Endothelial cell of umbilical vein (primary cell): ENCODE data around the gene ASZ1. TPM values are rescaled to one million over a fixed set of nuclear protein-coding genes. Genes with fewer than 3 reads are reported as not detected.

Experiments
- BruUV-seq: library from RNA; stranded (reverse); fragments of 400-500 nt; replicated peaks from 2 replicates; lab custom pipeline; 2021; lab: Mats Ljungman, UMichigan
- CTCF ChIA-PET: fragments of 300-600, 350-600 bp; sonication (Branson Sonifier 250); formaldehyde crosslinking; loops from one replicate; lab custom pipeline; 2021; ENCODE audit warnings: antibody characterized with exemption, inconsistent platforms; lab: Charles Lee
- POLR2A ChIA-PET: fragments of 300-600, 350-600 bp; sonication (Branson Sonifier 250); formaldehyde crosslinking; loops from one replicate; lab custom pipeline; 2021; ENCODE audit warnings: antibody characterized with exemption, inconsistent platforms; lab: Charles Lee
- DNase-seq: peaks from one replicate; pipeline ENCODE4 v3.0.0-alpha.2; 2011; ENCODE audit warnings: low read depth, low spot score
- FAIRE-seq: peaks from 2 replicates; lab custom pipeline; 2011; peaks lifted over from hg19 to GRCh38; lab: Jason Lieb, UNC
- H2AFZ ChIP-seq: 2 replicates; pipeline ENCODE4 v1.6.0; 2012; ENCODE audit warnings: low read depth, low read length, control low read depth, inconsistent platforms
- H3K27ac ChIP-seq: 2 replicates; pipeline ENCODE4 v1.5.1; 2011; ENCODE audit warnings: low read depth, mild to moderate bottlenecking, control low read depth, low read length, moderate library complexity; ENCODE audit not compliant: insufficient read depth
- H3K27me3 ChIP-seq, 2 experiments: 2 replicates each; pipeline versions ENCODE4 v1.6.0 to v1.6.1; 2011; ENCODE audit warnings: low read length in 2 of 2, mixed read lengths in 1 of 2; ENCODE audit not compliant: control insufficient read depth in 2 of 2, insufficient read depth in 2 of 2
- H3K36me3 ChIP-seq, 2 experiments: 2 replicates in 1 of 2; 3 replicates in 1 of 2; pipeline ENCODE4 v1.5.1; 2011; ENCODE audit warnings: low read length in 2 of 2, mild to moderate bottlenecking in 1 of 2, moderate library complexity in 1 of 2; ENCODE audit not compliant: control insufficient read depth in 2 of 2, insufficient read depth in 2 of 2; ENCODE audit errors: extremely low read depth in 1 of 2
- H3K4me1 ChIP-seq: 3 replicates; pipeline ENCODE4 v1.5.1; 2011; ENCODE audit warnings: mild to moderate bottlenecking, low read length; ENCODE audit not compliant: control insufficient read depth, insufficient read depth; ENCODE audit errors: extremely low read depth
- H3K4me2 ChIP-seq: 2 replicates; pipeline ENCODE4 v1.6.1; 2011; ENCODE audit warnings: low read length, control low read depth, mixed read lengths; ENCODE audit not compliant: insufficient read depth
- H3K4me3 ChIP-seq, 3 experiments: fragments of 200-600 bp in 1 of 3; sonication (generic), shearing (Covaris generic) in 1 of 3; replicated peaks in 1 of 3; 2 replicates each; pipeline ENCODE4 v1.5.1; 2011 to 2016; ENCODE audit warnings: control low read depth in 3 of 3, low read length in 3 of 3, mild to moderate bottlenecking in 2 of 3, inconsistent platforms in 1 of 3, low read depth in 1 of 3, moderate library complexity in 1 of 3; ENCODE audit not compliant: insufficient read depth in 1 of 3
- H3K79me2 ChIP-seq: 2 replicates; pipeline ENCODE4 v1.6.0; 2012; ENCODE audit warnings: low read length, inconsistent platforms; ENCODE audit not compliant: control insufficient read depth, insufficient read depth
- H3K9ac ChIP-seq: replicated peaks from 2 replicates; pipeline ENCODE3; 2011; ENCODE audit warnings: low read length, control low read depth; ENCODE audit not compliant: insufficient read depth; ENCODE audit errors: extremely low read depth
- H3K9me1 ChIP-seq: replicated peaks from 3 replicates; pipeline ENCODE4 v1.6.0; 2011; ENCODE audit warnings: mild to moderate bottlenecking, low read length; ENCODE audit not compliant: control insufficient read depth, insufficient read depth; ENCODE audit errors: extremely low read depth
- H3K9me3 ChIP-seq: replicated peaks from 2 replicates; pipeline ENCODE4 v1.5.1; 2012; ENCODE audit warnings: low read length, inconsistent platforms; ENCODE audit not compliant: control insufficient read depth, insufficient read depth
- H4K20me1 ChIP-seq: replicated peaks from 2 replicates; pipeline ENCODE3; 2011; ENCODE audit warnings: mild to moderate bottlenecking, low read length; ENCODE audit not compliant: control insufficient read depth, insufficient read depth; ENCODE audit errors: extremely low read depth
- FOS ChIP-seq: IDR thresholded peaks from 2 replicates; pipeline ENCODE4 v1.6.1; 2011; ENCODE audit warnings: mild to moderate bottlenecking, low read length, moderate library complexity, borderline replicate concordance; ENCODE audit not compliant: insufficient read depth
- GATA2 ChIP-seq: IDR thresholded peaks from 2 replicates; pipeline ENCODE4 v1.7.0; 2011; ENCODE audit warnings: low read depth, mild to moderate bottlenecking, moderate library complexity, mixed read lengths, low read length; ENCODE audit not compliant: insufficient read length, insufficient read depth
- JUN ChIP-seq: IDR thresholded peaks from 2 replicates; pipeline ENCODE4 v1.6.1; 2011; ENCODE audit warnings: borderline replicate concordance, low read depth; ENCODE audit not compliant: insufficient read length, insufficient read depth
- POLR2A ChIP-seq: IDR thresholded peaks from 2 replicates; pipeline ENCODE4 v1.6.1; 2012; ENCODE audit warnings: low read depth, mild to moderate bottlenecking, control low read depth, low read length
- POLR2AphosphoS5 ChIP-seq: IDR thresholded peaks from 2 replicates; pipeline ENCODE4 v1.6.1; 2012; ENCODE audit warnings: low read depth, mild to moderate bottlenecking, control low read depth, low read length, moderate library complexity; ENCODE audit not compliant: insufficient read depth
- dilution Hi-C: fragments of 300-500 bp; cut with MboI; formaldehyde crosslinking; loops from one replicate; pipeline ENCODE4 v1.15.0; 2019; ENCODE audit warnings: low sequenced_read_pairs; ENCODE audit not compliant: extremely low pct_ligation_motif_present
- intact Hi-C: fragments of 100-400 bp; cut with micrococcal nuclease; formaldehyde crosslinking; loops from one replicate; pipeline ENCODE4 v1.10.0; 2022
- polyA plus RNA-seq, 4 experiments: library from polyadenylated mRNA; depleted of rRNA in 3 of 4; stranded (reverse) in 3 of 4; unstranded in 1 of 4; fragments of >200 nt; gene quantifications; 2 replicates each; pipeline versions ENCODE4 v1.2.1 to v1.2.3, GENCODE V29; 2011 to 2012; ENCODE audit warnings: missing spikeins in 1 of 4
- total RNA-seq: library from RNA; stranded (reverse); gene quantifications from 2 replicates; pipeline ENCODE4 v1.2.3, GENCODE V29; 2021

ASZ1 gene
- total and polyA plus RNA-seq, 2 donors (not counting 3 experiments of a cell fraction or from before 2014, with no cell fraction given): not detected

DNA sequence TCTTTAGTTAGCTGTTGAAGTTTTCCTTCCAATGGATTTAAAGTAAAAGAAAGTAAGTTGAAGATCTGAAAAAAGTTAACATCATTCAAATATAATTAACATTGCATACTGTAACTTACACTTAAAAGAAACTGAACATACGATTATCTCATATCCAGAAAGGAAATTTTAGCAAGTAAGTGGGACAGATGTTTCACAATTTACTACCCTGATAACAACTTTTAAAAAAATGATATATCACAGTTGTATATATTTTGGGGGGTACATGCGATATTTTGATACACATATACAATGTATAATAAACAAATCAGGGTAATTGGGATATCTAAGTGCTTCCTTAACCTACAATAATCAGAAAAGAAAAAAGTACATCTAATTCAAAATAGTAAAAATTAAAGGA lies 44.2 kb downstream of the ASZ1 start:
- H2AFZ ChIP-seq: no peak overlapping the region
- no peak overlapping the region for H3K4me2 ChIP-seq
- ChIA-PET CTCF (no interaction called here), POLR2A (no interaction called here)
- no peaks in the 10 kb centered on the region for H3K27me3 ChIP-seq
- intact Hi-C loops: loop anchor here (10.0 kb wide), 2 partner anchors 248 to 1208 kb away; no protein-coding TSS in a partner anchor
- dilution Hi-C loops: no loop called here
- no peak for DNase-seq
- no peak overlapping the region for H3K9ac ChIP-seq
- no TSS peak for BruUV-seq
- no peak overlapping the region for H3K27ac ChIP-seq
- H3K79me2 ChIP-seq: no peaks in the 10 kb centered on the region
- FAIRE-seq: no peak
- TF ChIP-seq GATA2 (no peak), JUN (no peak), POLR2AphosphoS5 (no peak)
- H3K4me3 ChIP-seq: no peak overlapping the region
- H3K36me3 ChIP-seq: no peaks in the 10 kb centered on the region
- no peaks in the 10 kb centered on the region for H3K9me1 ChIP-seq
- no peaks in the 10 kb centered on the region for H3K9me3 ChIP-seq
- H3K4me1 ChIP-seq: no peaks in the 10 kb centered on the region
- H4K20me1 ChIP-seq: no peaks in the 10 kb centered on the region

DNA sequence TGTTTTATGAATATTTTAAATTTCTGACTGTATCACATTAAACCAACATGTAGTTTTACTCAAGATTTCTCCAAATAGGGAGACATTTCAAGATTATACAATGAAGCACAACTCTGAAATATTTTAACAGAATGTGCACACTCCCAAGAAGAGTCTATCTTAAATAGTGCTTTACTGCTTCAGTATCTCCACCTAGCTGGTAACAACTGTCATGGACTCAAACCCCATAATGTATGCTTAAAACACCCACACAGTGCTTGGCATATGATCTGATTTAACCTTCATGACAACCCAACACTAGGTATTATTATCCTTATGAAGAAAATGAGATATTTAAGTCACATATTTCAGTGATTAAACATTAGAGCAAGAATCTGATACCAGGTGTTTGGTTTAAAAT lies 45.9 kb downstream of the ASZ1 start:
- Histone ChIP-seq H3K4me1 (no peaks in the 10 kb centered on the region), H3K36me3 (no peaks in the 10 kb centered on the region), H3K9ac (no peak overlapping the region), H3K27ac (no peak overlapping the region), H3K4me2 (no peak overlapping the region), H3K79me2 (no peaks in the 10 kb centered on the region), H4K20me1 (no peaks in the 10 kb centered on the region), H3K27me3 (no peaks in the 10 kb centered on the region), H3K9me3 (no peaks in the 10 kb centered on the region), H3K4me3 (no peak overlapping the region), H3K9me1 (no peaks in the 10 kb centered on the region), H2AFZ (no peak overlapping the region)
- DNase-seq: no peak
- ChIA-PET CTCF (interaction anchor here (1.4 kb wide), 1 partner anchor 169 kb away, joined by 4 read pairs; no protein-coding TSS in a partner anchor), POLR2A (no interaction called here)
- BruUV-seq: no TSS peak
- intact Hi-C loops: loop anchor here (10.0 kb wide), 2 partner anchors 247 to 1207 kb away; no protein-coding TSS in a partner anchor
- TF ChIP-seq FOS (no peak), POLR2A (no peak)
- FAIRE-seq: no peak
- dilution Hi-C loops: no loop called here
